HG03469 (cell line): ENCODE results near the gene SPOP.
"Not testable (repeated sequence)": the region's sequence is repeated elsewhere in the genome, so short reads cannot be mapped to it uniquely, and the experiment has no call there.

Experiments
- ATAC-seq: cut with Tn5 transposase; IDR thresholded peaks from one replicate; pipeline ENCODE4 v1.9.1; 2021; ENCODE audit warnings: mild to moderate bottlenecking, moderate library complexity, moderate number of reproducible peaks; ENCODE audit not compliant: unreplicated experiment

The SPOP gene

DNA sequence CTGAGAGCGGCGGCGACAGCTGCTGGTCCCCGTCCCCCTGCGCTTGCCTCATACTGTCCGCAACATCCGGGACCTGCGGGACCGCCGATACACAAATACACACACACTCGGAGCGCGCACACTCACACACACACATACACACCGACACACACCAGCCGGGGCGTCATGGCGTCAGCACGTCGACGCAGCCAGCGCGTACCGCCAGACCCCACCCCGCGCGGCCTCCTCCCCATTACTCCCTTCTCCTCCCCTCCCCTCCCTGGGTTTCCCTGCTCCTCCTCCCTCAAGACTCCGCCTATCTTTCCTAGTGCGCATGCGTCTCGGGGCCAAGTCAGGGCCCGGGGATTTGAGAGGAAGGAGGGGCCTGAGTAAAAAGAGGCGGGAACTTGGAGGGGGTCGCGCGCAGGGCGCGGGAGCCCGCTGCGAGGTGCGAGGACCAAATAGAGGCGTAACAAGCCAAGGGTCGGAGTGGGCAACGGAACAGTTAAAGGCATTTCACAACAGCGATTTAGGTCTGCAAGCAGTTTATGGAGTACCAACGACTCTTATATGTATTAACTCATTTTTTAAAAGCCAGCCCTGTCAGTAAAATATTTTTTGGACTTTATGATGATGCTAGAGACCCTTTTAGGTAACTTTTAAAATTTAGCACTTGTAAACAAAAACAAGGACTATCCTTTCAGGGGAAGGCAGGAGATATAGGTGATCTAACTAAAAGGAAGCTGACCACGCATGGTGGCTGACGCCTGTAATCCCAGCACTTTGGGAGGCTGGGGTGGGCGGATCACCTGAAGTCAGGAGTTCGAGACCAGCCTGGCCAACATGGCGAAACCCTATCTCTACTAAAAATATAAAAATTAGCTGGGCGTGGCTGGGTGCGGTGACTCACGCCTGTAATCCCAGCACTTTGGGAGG, at the start of gene SPOP:
Gene SPOP (minus strand): TSS at position 165 of the 915 bp plus-strand sequence. CDS start 55,287 bp downstream, outside the sequence.
- ATAC-seq = peak; percentile 33

DNA sequence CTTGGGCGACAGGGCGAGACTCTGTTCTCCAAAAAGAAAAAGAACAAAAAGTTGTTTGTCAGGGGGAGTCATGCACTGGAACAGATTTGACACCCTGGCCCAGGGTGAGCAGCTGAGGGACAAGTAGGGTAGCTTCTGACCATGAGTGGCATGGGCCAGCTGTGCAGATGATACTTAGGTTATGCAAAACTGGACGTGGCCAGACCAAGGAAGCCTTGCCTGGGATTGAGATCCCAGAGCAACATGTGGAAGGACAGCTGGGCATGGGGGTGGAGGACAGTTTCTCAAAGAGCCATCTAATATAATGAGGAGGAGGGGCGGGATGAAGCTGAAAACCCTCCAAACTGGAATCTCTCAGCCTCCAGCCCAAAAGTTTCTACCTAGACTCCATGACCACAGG, 49.5 kb upstream of the SPOP start:
- ATAC-seq = no peak

DNA sequence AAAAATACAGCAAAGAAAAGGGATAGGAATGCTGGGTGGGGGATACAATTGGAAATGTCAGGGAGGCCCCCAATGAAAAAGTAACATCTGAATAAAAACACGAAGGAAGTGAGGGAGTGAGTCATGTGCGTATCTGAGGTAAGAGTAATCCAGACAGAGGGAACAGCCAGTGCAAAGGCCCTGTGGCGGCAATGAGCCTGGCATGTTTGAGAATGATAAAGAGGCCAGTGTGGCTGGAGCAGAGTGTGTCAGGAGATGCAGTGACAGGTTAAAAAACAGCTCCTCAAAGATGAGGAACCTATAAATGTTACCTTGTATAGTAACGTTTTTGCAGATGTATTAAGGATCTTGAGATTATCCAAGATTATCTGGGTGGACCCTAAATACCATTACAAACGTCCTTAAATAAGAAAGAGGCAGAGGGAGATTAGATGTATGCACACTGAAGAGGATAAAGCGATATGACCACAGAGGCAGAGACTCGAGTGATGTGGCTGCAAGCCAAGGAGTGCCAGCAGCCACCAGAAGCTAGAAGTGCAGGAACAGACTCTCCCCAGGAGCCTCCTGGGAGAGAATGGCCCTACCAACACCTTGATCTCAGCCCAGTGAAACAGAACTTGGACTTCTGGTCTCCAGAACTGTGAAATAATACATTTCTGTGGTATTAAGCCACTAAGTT, 47.7 kb upstream of the SPOP start:
- ATAC-seq = no peak

DNA sequence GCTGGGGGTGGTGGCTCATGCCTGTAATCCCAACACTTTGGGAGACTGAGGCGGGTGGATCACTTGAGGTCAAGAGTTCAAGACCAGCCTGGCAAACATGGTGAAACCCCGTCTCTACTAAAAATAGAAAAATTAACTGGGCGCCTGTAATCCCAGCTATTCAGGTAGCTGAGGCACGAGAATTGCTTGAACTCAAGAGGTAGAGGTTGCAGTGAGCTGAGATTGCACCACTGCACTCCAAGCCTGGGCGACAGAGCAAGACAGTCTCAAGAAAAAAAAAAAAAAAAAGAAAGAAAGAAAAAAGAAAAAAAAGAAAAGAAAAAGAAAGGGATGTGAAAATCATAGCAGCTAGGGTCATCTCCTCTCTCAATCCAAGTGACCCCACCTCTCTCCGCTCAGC, 46.7 kb upstream of the SPOP start:
- ATAC-seq = not testable (repeated sequence)

DNA sequence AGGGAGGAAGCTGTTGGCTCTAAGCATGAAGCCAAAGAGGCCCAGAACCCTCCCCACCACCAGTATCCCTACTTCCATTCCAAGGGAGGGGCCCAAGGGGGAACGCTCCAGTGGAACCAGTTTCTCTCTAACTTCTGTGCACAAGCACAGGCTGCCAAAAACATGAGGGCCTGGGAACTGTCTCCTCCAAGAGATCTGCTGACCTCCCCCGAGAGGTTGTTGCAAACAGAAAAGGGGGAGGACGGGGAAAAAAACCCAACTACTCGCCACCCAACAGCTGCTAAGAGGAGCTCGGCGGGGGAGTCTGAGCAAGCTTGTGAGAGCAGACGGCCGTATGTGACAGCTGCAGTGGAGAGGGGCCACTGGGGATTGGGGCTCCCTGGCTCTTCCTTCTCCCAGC, 45.5 kb upstream of the SPOP start:
- ATAC-seq = no peak

DNA sequence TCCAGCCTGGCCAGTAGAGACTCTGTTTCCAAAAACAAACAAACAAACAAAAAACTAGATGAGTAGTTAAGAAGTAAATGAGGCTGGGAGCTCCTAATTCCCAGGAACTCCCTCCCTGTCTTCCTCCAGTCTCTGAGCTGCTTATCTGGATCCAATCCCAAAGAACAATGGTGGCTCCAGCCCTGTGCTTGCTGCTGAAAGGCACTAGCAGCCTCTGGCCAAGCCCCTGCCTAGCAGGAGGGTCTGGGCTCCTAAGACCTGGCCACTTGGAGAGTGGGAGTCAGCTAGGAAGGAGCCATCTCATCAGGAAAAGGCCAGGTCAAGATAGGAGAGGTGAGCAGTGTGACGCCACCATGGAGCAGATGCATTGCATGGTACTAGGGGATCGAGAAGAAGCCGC, 44.2 kb upstream of the SPOP start:
- ATAC-seq = no peak

DNA sequence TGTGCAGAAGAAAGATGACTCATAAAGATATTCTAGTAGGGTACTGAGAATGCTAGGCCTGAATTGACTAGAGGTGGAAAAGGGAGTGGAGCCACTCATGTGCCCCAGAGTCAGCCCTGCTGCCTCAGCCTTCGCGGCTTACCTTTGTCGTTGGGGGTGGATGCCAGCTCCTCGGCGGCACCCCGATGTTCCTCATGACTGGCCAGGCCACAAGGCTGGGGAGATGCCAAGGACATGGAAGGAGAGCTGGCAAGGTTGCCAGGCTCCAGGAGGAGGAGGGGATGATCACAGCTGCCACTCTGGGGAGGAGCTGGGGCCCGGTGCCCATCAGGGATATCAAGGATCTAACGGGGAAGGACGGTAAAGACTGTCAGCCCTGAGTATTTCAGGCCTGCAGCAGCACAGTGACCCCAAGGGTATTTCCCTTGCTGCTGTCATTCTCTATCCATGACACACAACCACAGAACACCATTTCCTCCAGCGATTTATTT, 39.5 kb upstream of the SPOP start:
- no peak for ATAC-seq

GRCh38 chr17:49716668-49717364, 38.9 kb upstream of the SPOP start:
- no peak for ATAC-seq

DNA sequence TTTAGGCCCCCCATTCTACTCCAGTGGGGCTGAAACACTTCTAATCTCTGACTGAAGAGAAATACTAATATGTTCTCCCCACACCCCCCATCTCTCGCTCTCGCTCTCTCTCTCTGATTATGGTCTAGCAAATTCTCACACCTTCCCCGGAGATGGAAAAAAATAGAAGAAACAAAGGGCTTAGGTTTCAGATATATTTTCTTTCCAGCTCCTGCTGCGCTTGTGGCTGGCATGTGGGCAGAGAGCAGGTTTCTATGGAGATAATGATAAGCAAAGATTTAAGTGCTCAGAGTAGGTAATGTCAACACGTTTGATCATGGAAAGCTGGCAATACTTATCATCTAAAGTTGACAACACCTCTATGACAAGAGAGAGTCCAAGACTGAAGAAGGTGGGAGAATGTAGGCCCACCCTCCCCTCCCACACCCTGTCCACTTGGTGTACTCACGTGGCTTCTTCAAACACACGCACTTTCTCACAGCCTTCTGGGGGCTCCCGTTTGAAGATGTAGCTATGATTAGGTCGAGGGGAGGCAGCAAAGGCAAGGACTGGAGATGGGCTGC, 37.9 kb upstream of the SPOP start:
- ATAC-seq = no peak

GRCh38 chr17:49715216-49715615, 37.3 kb upstream of the SPOP start:
- ATAC-seq = no peak

GRCh38 chr17:49708515-49709183, 30.8 kb upstream of the SPOP start:
- ATAC-seq = no peak

GRCh38 chr17:49707608-49708514, 30.0 kb upstream of the SPOP start, which contains the start of gene SLC35B1:
TSS of gene SLC35B1 (minus strand) at chr17:49707964. CDS start at chr17:49707833, 131 bp downstream.
- ATAC-seq = peak; percentile 65

DNA sequence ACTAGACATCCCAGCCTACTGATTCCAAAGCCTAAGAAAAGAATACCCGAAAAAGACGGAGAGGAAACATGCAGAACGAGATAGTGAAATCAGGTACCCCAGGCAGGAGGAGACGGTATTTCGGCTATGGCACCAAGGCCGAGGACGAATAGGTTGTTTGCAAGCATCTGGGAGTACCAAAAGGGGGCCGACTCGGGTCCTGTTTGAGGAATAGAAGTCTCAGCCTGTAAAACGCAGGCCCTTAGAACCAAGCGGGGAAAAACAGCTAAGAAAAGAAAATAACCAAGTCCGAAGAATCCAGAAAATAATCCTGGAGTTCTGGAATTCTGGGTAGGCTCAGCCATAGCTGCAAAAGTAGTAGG, 29.3 kb upstream of the SPOP start:
- ATAC-seq = no peak

- no peak for ATAC-seq
Observed at GRCh38 chr17:49705254-49705653, 27.4 kb upstream of the SPOP start.

GRCh38 chr17:49703557-49704277, 25.8 kb upstream of the SPOP start:
- no peak for ATAC-seq

DNA sequence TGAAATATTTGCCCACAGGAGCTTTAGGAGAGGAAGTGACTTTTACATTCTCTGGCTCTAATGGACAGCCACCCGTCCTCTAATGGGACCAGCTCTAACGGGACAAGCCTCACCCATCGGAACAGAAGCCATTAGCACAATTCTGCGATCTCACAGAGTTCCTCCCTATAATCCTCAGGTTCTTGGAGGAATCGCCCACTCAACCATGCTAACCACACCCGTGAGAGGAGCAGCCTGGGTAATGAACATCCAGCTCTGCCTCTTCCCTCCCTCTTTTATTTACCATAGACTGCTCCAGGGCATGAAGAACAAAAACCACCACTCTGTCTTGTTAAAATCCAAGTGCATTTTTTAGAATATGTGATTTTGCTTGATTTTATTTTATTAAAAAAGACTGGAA, 23.1 kb upstream of the SPOP start:
- ATAC-seq = no peak

GRCh38 chr17:49699966-49700575, 22.2 kb upstream of the SPOP start:
- ATAC-seq = no peak

DNA sequence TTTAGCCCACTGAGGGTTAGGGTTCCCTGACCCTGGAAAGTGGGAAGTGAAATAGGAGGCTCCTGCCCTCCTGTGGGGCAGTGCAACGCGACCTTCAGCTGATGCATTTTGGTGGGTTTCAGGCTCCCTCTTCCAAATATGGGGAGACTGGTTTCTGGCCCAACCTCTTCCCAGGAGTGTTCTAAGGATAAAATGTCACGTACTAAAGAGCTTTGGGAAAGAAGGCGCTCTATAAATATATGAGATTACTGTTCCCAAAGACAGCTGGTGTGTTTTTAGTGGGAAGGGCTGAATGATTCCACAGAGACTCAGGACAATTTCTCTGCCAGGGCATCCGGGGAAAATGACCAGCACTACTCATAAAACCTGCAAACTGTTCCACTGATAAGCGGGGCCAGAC, 20.1 kb upstream of the SPOP start:
- ATAC-seq = no peak
